ENCODE measurements around the gene OXER1.

- TF ChIP-seq, protein P1, sequence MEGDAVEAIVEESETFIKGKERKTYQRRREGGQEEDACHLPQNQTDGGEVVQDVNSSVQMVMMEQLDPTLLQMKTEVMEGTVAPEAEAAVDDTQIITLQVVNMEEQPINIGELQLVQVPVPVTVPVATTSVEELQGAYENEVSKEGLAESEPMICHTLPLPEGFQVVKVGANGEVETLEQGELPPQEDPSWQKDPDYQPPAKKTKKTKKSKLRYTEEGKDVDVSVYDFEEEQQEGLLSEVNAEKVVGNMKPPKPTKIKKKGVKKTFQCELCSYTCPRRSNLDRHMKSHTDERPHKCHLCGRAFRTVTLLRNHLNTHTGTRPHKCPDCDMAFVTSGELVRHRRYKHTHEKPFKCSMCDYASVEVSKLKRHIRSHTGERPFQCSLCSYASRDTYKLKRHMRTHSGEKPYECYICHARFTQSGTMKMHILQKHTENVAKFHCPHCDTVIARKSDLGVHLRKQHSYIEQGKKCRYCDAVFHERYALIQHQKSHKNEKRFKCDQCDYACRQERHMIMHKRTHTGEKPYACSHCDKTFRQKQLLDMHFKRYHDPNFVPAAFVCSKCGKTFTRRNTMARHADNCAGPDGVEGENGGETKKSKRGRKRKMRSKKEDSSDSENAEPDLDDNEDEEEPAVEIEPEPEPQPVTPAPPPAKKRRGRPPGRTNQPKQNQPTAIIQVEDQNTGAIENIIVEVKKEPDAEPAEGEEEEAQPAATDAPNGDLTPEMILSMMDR (IDR thresholded peaks at IDR 0.05), result no peak
- TF ChIP-seq POLR2A (IDR thresholded peaks at IDR 0.05), result no peak
These were observed 35.9 kb upstream of the OXER1 start for GRCh38 chr2:42799881-42800280.
